ENCODE data around the gene SPCS1. TPM values are rescaled to one million over a fixed set of nuclear protein-coding genes. Genes with fewer than 3 reads are reported as not detected.

SPCS1 gene
- total RNA-seq, 1 donor from 2014 or later = 142 TPM

- no peak for DNase-seq (ENCODE audit: low spot score)
- H3K4me1 ChIP-seq = no peaks in the 10 kb centered on the region
- peaks cover 15% of the 10 kb centered on the region for H3K36me3 ChIP-seq
- H3K9me3 ChIP-seq (ENCODE audit: low read depth) = no peaks in the 10 kb centered on the region
- H3K27ac ChIP-seq = no peak overlapping the region
- no peak overlapping the region for H3K4me2 ChIP-seq
- TF ChIP-seq EZH2phosphoT487 (IDR thresholded peaks at IDR 0.05) (no peak), CTCF (IDR thresholded peaks at IDR 0.05) (no peak), EZH2 (IDR thresholded peaks at IDR 0.05) (no peak)
- H2AFZ ChIP-seq (replicated peaks) = no peak overlapping the region
- H4K20me1 ChIP-seq (ENCODE audit: low read depth) = no peaks in the 10 kb centered on the region
- Mint-ChIP-seq H3K4me1 (no peaks in the 10 kb centered on the region), H3K9me3 (no peaks in the 10 kb centered on the region), H3K4me3 (no peak overlapping the region), H3K36me3 (peaks cover 40% of the 10 kb centered on the region), H3K27ac (no peak overlapping the region), H3K27me3 (ENCODE audit: insufficient read depth, low read depth) (no peaks in the 10 kb centered on the region)
- no peak overlapping the region for H3K9ac ChIP-seq
- H3K79me2 ChIP-seq (ENCODE audit: low read depth) = no peaks in the 10 kb centered on the region
- no peak overlapping the region for H3K4me3 ChIP-seq
- no peaks in the 10 kb centered on the region for H3F3A ChIP-seq (ENCODE audit: low read depth)
- no peaks in the 10 kb centered on the region for H3K27me3 ChIP-seq
Measured at GRCh38 chr3:52756141-52756540, 50.2 kb downstream of the SPCS1 start.

Small RNAs within 50 kb of the gene (small RNA-seq; reads per million reads assigned to genes)
- gene AC006254.2 = not detected
- gene RF00569 = 5,376 reads per million, percentile 100 among the genes with 10 or more reads in this experiment
- not detected for gene RF01183
- gene SNORD19 = not detected
- gene SNORD19B = not detected
- gene SNORD69 = 3,039 reads per million, percentile 100 among the genes with 10 or more reads in this experiment

Other genes starting within 250 kb of the SPCS1 start
- gene STAB1, start 210.8 kb upstream of the SPCS1 start, total RNA-seq (ENCODE audit: low replicate concordance) = 0.06 TPM in 1 of 2 replicates, not detected in the other
- 210 and 364 TPM in 2 replicates for gene NT5DC2, start 172.2 kb upstream of the SPCS1 start, total RNA-seq (ENCODE audit: low replicate concordance)
- 2.0 and 2.4 TPM in 2 replicates for gene UQCC5, start 169.5 kb upstream of the SPCS1 start, total RNA-seq (ENCODE audit: low replicate concordance)
- 88.6 and 116 TPM in 2 replicates for gene PBRM1, start 20.2 kb upstream of the SPCS1 start, total RNA-seq (ENCODE audit: low replicate concordance)
- gene GNL3, start 20.1 kb upstream of the SPCS1 start, total RNA-seq (ENCODE audit: low replicate concordance) = 113 and 169 TPM in 2 replicates
- gene GLT8D1, start 315 bp upstream of the SPCS1 start, total RNA-seq (ENCODE audit: low replicate concordance) = 76.3 and 88.0 TPM in 2 replicates
- 41.8 and 42.0 TPM in 2 replicates for gene NEK4, start 64.8 kb downstream of the SPCS1 start, total RNA-seq (ENCODE audit: low replicate concordance)
- gene ITIH1, start 71.5 kb downstream of the SPCS1 start, total RNA-seq (ENCODE audit: low replicate concordance) = not detected in 2 replicates
- not detected in 2 replicates for gene ITIH3, start 88.7 kb downstream of the SPCS1 start, total RNA-seq (ENCODE audit: low replicate concordance)
- 1.1 and 2.4 TPM in 2 replicates for gene ITIH4, start 124.6 kb downstream of the SPCS1 start, total RNA-seq (ENCODE audit: low replicate concordance)
- 2.0 and 10.8 TPM in 2 replicates for gene MUSTN1, start 128.9 kb downstream of the SPCS1 start, total RNA-seq (ENCODE audit: low replicate concordance)
- gene STIMATE, start 191.4 kb downstream of the SPCS1 start, total RNA-seq (ENCODE audit: low replicate concordance) = 10.2 and 17.3 TPM in 2 replicates

Data from neural progenitor cell (in vitro differentiated cells).